HepG2 (cell line): ENCODE data around the gene SYNE1.

Experiments used
- CTCF ChIP-seq: sonication (generic); formaldehyde crosslinking; IDR thresholded peaks from 2 replicates; pipeline ENCODE4 v1.5.0; 2020; ENCODE audit warnings: mild to moderate bottlenecking, missing genetic modification reagents, moderate library complexity
- KDM1A ChIP-seq: IDR thresholded peaks from 2 replicates; pipeline ENCODE4 v1.6.1; 2016; ENCODE audit warnings: missing compliant biosample characterization
- PCBP2 ChIP-seq: fragments of 200-400 bp; formaldehyde crosslinking; optimal IDR thresholded peaks from 2 replicates; pipeline ENCODE3; 2018; ENCODE audit warnings: low read length, low read depth; ENCODE audit not compliant: poor library complexity, severe bottlenecking
- SRSF4 ChIP-seq: fragments of 200-400 bp; formaldehyde crosslinking; IDR thresholded peaks from one replicate; pipeline ENCODE4 v1.6.1; 2018; ENCODE audit warnings: mild to moderate bottlenecking, low read depth, low read length, moderate library complexity; ENCODE audit not compliant: poor library complexity, severe bottlenecking

- no peak for TF ChIP-seq PCBP2
- no peak for TF ChIP-seq SRSF4
- TF ChIP-seq KDM1A (CRISPR knock-in tag): no peak
- TF ChIP-seq CTCF: no peak
Measured at GRCh38 chr6:152671171-152671570, 34.0 kb upstream of the SYNE1 start.
